Measurements from ENCODE around the gene SPEM2. TPM values are rescaled to one million over a fixed set of nuclear protein-coding genes. Genes with fewer than 3 reads are reported as not detected.

Gene SPEM2
- total RNA-seq (not detected in 2 replicates), polyA plus RNA-seq (not detected in 2 replicates)

DNA sequence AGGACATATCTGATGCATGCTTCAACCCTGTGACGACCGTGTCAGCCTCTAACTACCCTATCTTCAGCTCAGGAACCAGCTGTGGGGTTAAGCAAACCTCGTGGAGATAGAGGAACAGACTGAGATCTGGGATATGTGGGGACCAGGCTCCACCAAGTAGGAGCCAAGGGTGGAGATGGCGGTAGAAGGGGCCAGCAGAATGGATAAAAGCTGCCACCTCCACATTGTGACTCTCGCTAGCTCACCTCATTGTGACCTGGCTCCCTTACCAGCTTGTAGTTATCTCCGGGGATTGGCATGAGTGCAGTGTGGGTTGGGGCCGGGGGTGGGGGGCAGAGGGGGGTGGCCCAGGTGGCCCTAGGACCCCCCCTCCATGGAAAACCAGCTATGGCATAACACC, at the start of gene SPEM2:
Gene SPEM2, plus strand, starts transcription at position 301 of the 400 bp plus-strand sequence. Its CDS starts 73 bp downstream, at position 374.
- no peaks in the 10 kb centered on the region for H3K4me1 ChIP-seq (ENCODE audit: insufficient read depth)
- no peaks in the 10 kb centered on the region for H4K20me1 ChIP-seq (ENCODE audit: insufficient read depth, poor library complexity, severe bottlenecking)
- H3K4me3 ChIP-seq, result no peak within 1 kb of the TSS
- H3K36me3 ChIP-seq (replicated peaks; ENCODE audit: insufficient read depth, low read depth), result no peaks in the 10 kb centered on the region
- no peak for DNase-seq (ENCODE audit: low spot score)
- H2AFZ ChIP-seq, result no peak within 1 kb of the TSS
- no peak within 1 kb of the TSS for H3K4me2 ChIP-seq
- TF ChIP-seq EZH2phosphoT487 (IDR thresholded peaks at IDR 0.05; ENCODE audit: low read depth, severe bottlenecking, unreplicated experiment) (no peak), EZH2 (IDR thresholded peaks at IDR 0.05; ENCODE audit: borderline replicate concordance) (no peak)
- TF ChIP-seq, protein P1, sequence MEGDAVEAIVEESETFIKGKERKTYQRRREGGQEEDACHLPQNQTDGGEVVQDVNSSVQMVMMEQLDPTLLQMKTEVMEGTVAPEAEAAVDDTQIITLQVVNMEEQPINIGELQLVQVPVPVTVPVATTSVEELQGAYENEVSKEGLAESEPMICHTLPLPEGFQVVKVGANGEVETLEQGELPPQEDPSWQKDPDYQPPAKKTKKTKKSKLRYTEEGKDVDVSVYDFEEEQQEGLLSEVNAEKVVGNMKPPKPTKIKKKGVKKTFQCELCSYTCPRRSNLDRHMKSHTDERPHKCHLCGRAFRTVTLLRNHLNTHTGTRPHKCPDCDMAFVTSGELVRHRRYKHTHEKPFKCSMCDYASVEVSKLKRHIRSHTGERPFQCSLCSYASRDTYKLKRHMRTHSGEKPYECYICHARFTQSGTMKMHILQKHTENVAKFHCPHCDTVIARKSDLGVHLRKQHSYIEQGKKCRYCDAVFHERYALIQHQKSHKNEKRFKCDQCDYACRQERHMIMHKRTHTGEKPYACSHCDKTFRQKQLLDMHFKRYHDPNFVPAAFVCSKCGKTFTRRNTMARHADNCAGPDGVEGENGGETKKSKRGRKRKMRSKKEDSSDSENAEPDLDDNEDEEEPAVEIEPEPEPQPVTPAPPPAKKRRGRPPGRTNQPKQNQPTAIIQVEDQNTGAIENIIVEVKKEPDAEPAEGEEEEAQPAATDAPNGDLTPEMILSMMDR (IDR thresholded peaks at IDR 0.05; ENCODE audit: poor library complexity), result no peak
- no peaks in the 10 kb centered on the region for H3K9me3 ChIP-seq (ENCODE audit: low read depth)
- WGBS (ENCODE audit: low lambda C conversion rate, missing lambda C conversion rate), result 84% methylated on average over 7 of the region's 7 CpGs
- H3K27ac ChIP-seq, result no peak within 1 kb of the TSS
- H3K79me2 ChIP-seq, result no peaks in the 10 kb centered on the region
- H3K27me3 ChIP-seq, result no peaks in the 10 kb centered on the region
- no peaks in the 10 kb centered on the region for H3K9me2 ChIP-seq (replicated peaks; ENCODE audit: insufficient read depth)

DNA sequence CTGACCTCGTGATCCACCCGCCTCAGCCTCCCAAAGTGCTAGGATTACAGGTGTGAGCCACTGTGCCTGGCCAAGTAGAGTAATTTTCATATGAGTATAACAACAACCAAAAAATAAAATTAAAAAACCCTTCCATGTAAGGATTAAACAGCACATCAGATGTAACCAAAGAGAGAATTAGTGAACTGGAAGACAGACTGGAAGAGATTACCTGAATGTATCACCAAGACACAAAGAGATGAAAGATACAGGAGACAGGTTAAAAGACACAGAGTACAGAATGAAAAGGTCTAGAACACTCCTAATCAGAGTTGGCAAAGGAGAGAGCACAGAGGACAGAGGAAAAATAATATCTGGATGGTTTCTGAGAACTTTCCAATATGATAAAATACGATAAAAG, 46.3 kb upstream of the SPEM2 start:
- TF ChIP-seq EZH2phosphoT487 (IDR thresholded peaks at IDR 0.05; ENCODE audit: low read depth, severe bottlenecking, unreplicated experiment) (no peak), EZH2 (IDR thresholded peaks at IDR 0.05; ENCODE audit: borderline replicate concordance) (no peak)
- TF ChIP-seq, protein P1 (IDR thresholded peaks at IDR 0.05; ENCODE audit: poor library complexity), result no peak
- Histone ChIP-seq H4K20me1 (ENCODE audit: insufficient read depth, poor library complexity, severe bottlenecking) (no peaks in the 10 kb centered on the region), H3K9me2 (replicated peaks; ENCODE audit: insufficient read depth) (no peaks in the 10 kb centered on the region), H2AFZ (no peak overlapping the region), H3K4me2 (no peak overlapping the region), H3K9me3 (ENCODE audit: low read depth) (no peaks in the 10 kb centered on the region), H3K36me3 (replicated peaks; ENCODE audit: insufficient read depth, low read depth) (no peaks in the 10 kb centered on the region), H3K27me3 (no peaks in the 10 kb centered on the region), H3K4me1 (ENCODE audit: insufficient read depth) (peaks cover 11% of the 10 kb centered on the region), H3K4me3 (no peak overlapping the region), H3K79me2 (peaks cover 9% of the 10 kb centered on the region), H3K27ac (no peak overlapping the region)
- DNase-seq (ENCODE audit: low spot score), result no peak
- WGBS (ENCODE audit: low lambda C conversion rate, missing lambda C conversion rate), result 96% methylated on average over 3 of the region's 3 CpGs

DNA sequence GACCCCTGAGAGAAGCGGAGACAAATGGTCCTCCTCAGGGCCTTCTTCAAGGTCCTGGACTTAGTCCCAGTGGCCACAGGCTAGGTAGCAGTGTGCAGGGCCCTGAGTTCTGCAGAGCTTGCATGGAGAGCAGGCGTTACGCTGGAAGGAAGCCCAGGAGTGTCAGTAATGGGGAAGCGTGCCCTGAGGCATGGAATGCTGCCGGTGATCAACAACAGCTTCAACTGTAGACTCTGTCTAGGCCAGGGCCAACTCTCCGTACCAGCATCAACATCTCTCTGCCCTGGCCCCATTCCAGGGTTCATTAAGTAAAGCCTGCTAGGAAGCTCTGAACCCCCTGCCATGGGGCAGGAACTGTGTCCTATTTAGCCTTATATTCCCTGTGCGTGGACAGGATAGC, 45.1 kb upstream of the SPEM2 start:
- no peak for TF ChIP-seq EZH2 (IDR thresholded peaks at IDR 0.05; ENCODE audit: borderline replicate concordance)
- WGBS (ENCODE audit: low lambda C conversion rate, missing lambda C conversion rate), result 44% methylated on average over 7 of the region's 7 CpGs
- Histone ChIP-seq H3K27ac (peak overlapping the region; percentile 57), H4K20me1 (ENCODE audit: insufficient read depth, poor library complexity, severe bottlenecking) (no peaks in the 10 kb centered on the region), H2AFZ (peak overlapping the region; percentile 85), H3K36me3 (replicated peaks; ENCODE audit: insufficient read depth, low read depth) (no peaks in the 10 kb centered on the region), H3K27me3 (no peaks in the 10 kb centered on the region), H3K9me3 (ENCODE audit: low read depth) (no peaks in the 10 kb centered on the region), H3K9me2 (replicated peaks; ENCODE audit: insufficient read depth) (no peaks in the 10 kb centered on the region), H3K4me1 (ENCODE audit: insufficient read depth) (peaks cover 11% of the 10 kb centered on the region), H3K4me3 (peak overlapping the region; percentile 51), H3K79me2 (peaks cover 9% of the 10 kb centered on the region), H3K4me2 (peak overlapping the region; percentile 99)
- DNase-seq (ENCODE audit: low spot score), result peak; percentile 60

DNA sequence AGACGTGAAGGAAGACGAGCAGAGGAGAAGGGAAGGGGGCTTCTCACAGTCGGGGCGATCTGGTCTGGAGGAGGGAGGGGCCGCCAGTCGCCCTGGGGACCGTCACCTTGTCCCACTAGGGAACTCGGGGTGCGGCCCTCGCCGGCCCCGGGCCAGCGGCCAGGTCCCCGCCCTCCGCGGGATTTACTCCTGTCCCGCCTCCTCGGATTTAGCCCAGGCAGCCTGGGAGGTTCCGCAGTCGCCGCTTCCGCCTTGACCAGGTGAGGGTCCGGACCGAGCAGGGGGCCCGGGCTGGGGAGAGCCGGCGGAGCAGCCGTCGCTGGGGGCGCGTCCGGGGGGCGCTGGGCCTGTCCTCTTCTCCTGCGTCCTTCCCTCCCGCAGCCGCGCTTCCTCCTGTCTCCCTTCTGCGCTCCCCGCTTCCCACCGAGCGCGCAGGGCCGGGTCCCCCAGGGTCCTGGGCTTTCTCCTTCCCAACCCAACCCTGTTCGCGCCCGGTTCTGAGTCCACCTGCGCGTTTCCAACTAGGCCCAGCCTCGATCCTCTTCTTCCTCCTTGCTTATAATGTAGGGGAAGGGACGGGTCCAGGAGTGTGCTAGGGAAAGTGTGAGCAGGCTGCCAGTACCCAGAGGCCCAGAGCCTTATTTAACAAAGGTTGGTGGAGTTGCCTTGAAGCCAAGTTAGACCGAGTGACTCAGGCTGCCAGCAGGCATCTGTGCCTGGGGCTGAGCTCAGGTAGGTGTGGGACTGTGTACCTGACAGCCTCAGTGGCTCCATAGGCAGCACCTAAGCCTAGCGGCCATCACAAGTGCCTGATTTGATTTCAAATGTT, 44.3 kb upstream of the SPEM2 start, which contains the start of gene TNK1:
Gene TNK1, plus strand, starts transcription at position 235 of the 829 bp plus-strand sequence. CDS start 1,838 bp downstream, outside the sequence.
- DNase-seq (ENCODE audit: low spot score), result peak; percentile 74
- no peaks in the 10 kb centered on the region for H3K36me3 ChIP-seq (replicated peaks; ENCODE audit: insufficient read depth, low read depth)
- no peaks in the 10 kb centered on the region for H3K9me3 ChIP-seq (ENCODE audit: low read depth)
- H2AFZ ChIP-seq, result peak within 1 kb of the TSS; percentile 85
- H3K27ac ChIP-seq, result peak within 1 kb of the TSS; percentile 57
- H3K4me1 ChIP-seq (ENCODE audit: insufficient read depth), result peaks cover 11% of the 10 kb centered on the region
- H4K20me1 ChIP-seq (ENCODE audit: insufficient read depth, poor library complexity, severe bottlenecking), result no peaks in the 10 kb centered on the region
- 5% methylated on average over 31 of the region's 52 CpGs for WGBS (ENCODE audit: low lambda C conversion rate, missing lambda C conversion rate)
- TF ChIP-seq EZH2phosphoT487 (IDR thresholded peaks at IDR 0.05; ENCODE audit: low read depth, severe bottlenecking, unreplicated experiment) (no peak), EZH2 (IDR thresholded peaks at IDR 0.05; ENCODE audit: borderline replicate concordance) (no peak)
- TF ChIP-seq, protein P1 (IDR thresholded peaks at IDR 0.05; ENCODE audit: poor library complexity), result no peak
- H3K4me2 ChIP-seq, result peak within 1 kb of the TSS; percentile 99
- H3K4me3 ChIP-seq, result peak within 1 kb of the TSS; percentile 51
- peaks cover 9% of the 10 kb centered on the region for H3K79me2 ChIP-seq
- no peaks in the 10 kb centered on the region for H3K9me2 ChIP-seq (replicated peaks; ENCODE audit: insufficient read depth)
- no peaks in the 10 kb centered on the region for H3K27me3 ChIP-seq
